GM19023 (cell line): ENCODE measurements around the gene SLC66A1.

ENCODE experiments used
- ATAC-seq: cut with Tn5 transposase; IDR thresholded peaks from one replicate; pipeline ENCODE4 v1.9.1; 2021; ENCODE audit warnings: mild to moderate bottlenecking, moderate library complexity; ENCODE audit not compliant: unreplicated experiment

SLC66A1 gene

GRCh38 chr1:19342062-19342750 lies 30.1 kb downstream of the SLC66A1 start:
- ATAC-seq, result no peak

- ATAC-seq, result no peak
These were observed 30.9 kb downstream of the SLC66A1 start for GRCh38 chr1:19342894-19343616.

- no peak for ATAC-seq
These were observed 31.7 kb downstream of the SLC66A1 start for GRCh38 chr1:19343617-19344350.

- ATAC-seq, result no peak
These were observed 32.3 kb downstream of the SLC66A1 start for GRCh38 chr1:19344372-19344810.

DNA sequence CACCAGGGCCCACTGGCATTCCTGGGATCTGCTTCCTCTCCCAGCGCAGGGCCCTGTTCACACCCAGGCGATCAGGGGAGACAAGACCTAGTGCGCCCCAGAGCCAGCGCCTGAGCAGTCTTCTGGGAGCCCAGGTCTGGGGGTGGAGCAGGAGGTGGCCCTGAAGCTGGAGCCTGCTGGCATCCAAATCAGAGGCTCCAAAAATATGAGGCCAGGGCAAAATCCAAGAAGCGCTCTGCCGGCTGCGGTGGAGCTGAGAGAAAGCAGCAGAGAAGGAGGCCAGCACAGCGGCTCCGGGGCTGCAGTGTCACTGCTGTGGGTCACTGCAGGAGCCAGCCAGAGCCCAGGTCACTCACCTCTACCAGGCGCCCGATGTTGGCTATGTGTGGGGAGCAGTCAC lies 32.7 kb downstream of the SLC66A1 start:
- ATAC-seq, result no peak

- no peak for ATAC-seq
These were observed 33.3 kb downstream of the SLC66A1 start for GRCh38 chr1:19345391-19345790.

DNA sequence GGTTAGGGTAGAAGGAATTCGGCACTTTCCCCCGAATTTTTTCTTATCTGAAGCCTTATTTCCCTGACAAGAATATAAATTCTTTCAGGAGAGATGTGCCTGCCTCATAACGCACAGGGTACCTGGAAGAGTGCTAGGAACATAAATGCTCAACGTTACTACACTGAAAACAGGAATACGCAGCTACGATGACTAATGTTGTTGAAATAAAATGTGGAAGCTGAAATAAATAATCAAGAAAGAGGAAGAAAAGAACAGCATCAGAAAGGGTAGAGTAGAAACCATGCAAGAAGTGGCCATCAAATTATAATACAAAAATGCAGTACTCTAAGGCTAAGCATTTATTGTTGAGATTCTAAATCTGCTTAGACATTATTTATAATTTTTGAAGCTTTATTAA lies 33.9 kb downstream of the SLC66A1 start:
- no peak for ATAC-seq

DNA sequence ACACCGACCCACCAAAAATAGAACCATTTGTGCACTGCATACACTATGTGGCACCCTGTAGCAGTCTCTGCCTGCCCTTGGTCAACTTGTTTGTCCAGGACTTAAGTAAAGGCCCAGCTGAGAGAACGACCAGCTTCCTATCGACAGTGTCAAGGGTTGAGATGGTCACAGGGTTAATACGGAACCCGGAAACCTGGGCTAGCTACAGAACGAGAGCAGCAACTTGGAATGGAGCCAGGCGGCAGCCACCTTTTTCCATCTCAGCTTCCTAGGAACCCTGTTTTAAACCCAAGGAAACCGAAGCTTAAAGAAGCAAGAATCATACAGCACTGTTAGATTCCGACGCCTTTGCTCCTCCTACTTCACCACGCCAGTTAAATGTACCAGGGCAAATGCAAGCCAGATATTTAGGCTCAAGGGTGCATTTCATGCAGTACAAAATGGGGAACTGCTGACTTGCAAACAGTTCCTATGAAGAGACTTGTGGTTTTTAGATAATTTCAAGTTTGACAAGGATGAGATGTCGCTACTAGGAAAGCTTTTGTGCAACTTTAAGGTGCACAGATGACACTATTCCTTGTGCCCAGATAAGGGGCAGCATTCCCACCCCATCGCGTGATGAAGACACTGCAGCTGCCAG lies 35.5 kb downstream of the SLC66A1 start:
- ATAC-seq, result no peak

GRCh38 chr1:19348441-19349198 lies 36.5 kb downstream of the SLC66A1 start:
- no peak for ATAC-seq

DNA sequence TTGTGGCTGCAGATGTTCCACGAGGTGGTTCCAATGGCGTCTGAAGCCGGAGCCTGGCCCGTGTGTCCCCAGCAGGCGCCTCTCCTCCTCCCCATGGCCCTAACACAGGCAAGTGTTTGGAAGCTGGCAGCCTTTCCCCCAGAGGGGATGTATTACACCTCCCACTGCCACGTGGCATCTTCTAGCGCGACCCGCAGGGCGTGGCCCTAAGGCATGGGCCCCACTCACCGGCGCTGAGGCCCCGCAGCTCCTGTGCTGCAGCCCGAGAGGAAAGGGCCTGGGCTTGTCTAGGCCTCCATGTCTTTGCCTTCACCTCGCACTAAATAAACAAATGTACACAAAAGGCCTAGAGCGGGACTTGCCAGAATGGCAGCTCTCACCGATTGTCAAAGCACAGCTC lies 37.9 kb downstream of the SLC66A1 start:
- no peak for ATAC-seq

- ATAC-seq, result no peak
These were observed 38.4 kb downstream of the SLC66A1 start for GRCh38 chr1:19350566-19350965.

GRCh38 chr1:19351873-19352272 lies 39.7 kb downstream of the SLC66A1 start:
- ATAC-seq, result no peak

GRCh38 chr1:19352839-19353238 lies 40.7 kb downstream of the SLC66A1 start:
- no peak for ATAC-seq

DNA sequence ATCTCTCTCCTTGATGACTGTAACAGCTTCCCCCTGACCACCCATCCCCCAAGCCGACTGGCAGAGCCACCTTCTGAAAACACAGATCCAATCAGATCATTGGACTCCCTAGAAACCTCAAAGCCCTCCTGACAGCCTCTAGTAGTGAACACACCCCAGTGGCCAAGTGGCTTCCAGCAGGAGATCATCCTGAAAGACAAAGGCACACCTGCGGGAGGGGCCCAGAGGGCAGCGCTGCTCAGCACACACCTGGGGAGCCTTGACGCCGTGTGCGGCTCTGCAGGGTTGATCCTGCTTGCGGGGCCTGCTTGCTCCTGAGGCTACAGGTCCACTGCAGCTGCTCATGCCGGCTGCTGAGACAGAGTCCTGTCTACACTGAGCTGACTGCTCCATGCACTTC lies 41.5 kb downstream of the SLC66A1 start:
- no peak for ATAC-seq

- no peak for ATAC-seq
These were observed 42.4 kb downstream of the SLC66A1 start for GRCh38 chr1:19354531-19354981.

DNA sequence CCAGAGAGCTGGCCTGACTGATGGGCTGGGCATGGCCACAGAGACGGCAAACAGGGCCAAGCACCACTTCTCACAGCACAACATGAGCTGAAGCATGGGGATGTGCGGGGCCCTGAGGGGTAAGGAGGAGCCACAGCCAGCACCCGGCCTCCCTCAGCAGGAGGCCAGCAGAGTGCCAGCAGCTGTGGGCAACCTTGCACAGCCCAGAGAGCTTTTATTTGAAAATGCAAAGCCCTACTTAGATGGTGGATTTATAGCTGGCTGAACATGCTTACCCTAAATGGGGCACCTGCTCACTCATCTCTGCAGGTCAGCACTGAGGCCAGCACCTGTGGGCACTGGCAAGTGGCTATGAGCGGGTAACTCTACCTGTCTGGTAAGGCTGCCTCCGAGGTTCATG lies 44.1 kb downstream of the SLC66A1 start:
- ATAC-seq, result no peak

DNA sequence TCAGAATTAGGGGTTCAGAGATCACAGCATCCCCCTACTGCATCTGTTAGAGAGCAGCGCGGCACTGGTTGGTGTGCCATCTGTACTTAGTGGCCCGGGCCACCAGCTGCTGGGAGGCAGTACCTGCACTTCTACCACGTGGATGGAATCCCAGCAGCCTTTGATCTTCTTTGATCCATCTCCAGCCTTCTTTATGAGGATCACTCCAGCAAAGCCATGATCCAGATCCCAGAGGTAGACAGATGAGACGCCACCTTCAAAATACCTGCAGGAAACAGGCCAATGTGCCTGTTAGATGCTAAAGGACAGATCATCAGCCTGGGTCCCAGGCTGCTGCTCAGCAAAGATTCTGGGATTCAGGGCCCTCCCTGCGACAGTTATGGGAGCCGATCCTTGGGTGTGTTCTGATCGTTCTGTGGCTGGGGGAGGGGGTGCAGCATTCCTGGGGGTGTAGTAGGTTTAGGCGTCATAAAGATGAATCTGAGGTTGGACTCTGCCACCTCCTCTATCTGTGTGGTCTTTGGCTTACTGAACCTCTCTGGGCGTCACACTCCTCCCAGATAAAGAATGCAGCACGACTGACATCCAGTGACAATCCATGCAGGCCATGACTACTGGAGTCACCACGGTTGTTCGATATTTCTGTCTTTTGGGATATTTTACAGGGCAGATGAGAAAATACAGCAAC lies 45.3 kb downstream of the SLC66A1 start:
- no peak for ATAC-seq

DNA sequence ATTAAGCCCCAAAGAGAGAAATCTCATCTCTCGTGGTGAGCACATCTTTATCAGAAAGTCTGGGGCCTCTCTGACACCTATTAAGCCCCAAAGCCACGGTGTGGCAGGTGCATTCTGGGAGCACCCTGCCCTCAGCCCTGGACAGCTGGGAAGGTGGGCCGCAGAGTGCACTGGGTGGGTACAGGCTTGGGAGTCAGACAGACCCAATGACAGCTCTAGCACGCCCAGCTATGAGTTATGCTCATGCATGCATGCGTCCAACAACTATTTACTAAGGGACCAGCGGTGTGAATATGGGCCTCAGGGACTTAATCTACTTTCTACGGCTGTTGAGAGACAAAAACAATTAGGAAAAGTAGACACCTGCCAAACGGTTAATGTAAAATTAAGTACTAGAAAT lies 46.6 kb downstream of the SLC66A1 start:
- ATAC-seq, result no peak

- ATAC-seq, result no peak
These were observed 47.2 kb downstream of the SLC66A1 start for GRCh38 chr1:19359357-19359756.

GRCh38 chr1:19360016-19360415 lies 47.9 kb downstream of the SLC66A1 start:
- ATAC-seq, result no peak
